ENCODE measurements around the gene ADGRL1. TPM values are rescaled to one million over a fixed set of nuclear protein-coding genes. Genes with fewer than 3 reads are reported as not detected.
"Not testable (repeated sequence)": the region's sequence is repeated elsewhere in the genome, so short reads cannot be mapped to it uniquely, and the experiment has no call there.

The ADGRL1 gene
- total RNA-seq, 4 donors from 2014 or later = 0.76 to 3.5 (median 1.2) TPM

GRCh38 chr19:14206737-14207726 is 1.1 kb upstream of the ADGRL1 start:
- in situ Hi-C loops (cut with MboI; ENCODE audit: low sequenced_read_pairs in 4 of 4); H3K36me3 ChIP-seq; H3K4me1 ChIP-seq; intact Hi-C loops (cut with DNase I; ENCODE audit: low total_unique reads); H3K9me3 ChIP-seq: not testable (repeated sequence)
- TF ChIP-seq CTCF (IDR thresholded peaks at IDR 0.05 in 4 of 5, conservative IDR thresholded peaks at IDR 0.05 in 1 of 5) (peak in 1 of 5 experiments; percentile 31), POLR2A (IDR thresholded peaks at IDR 0.05) (peak in 1 of 2 donors; percentile 14)
- peak; percentile 63 to 73 for DNase-seq
- Histone ChIP-seq H3K4me3 (peak overlapping the region; percentile 48 to 55 (median 52)), H3K27ac (peak overlapping the region in 2 of 4 donors; percentile 26 to 41), H3K27me3 (peaks cover 15 to 33% (median 31%) of the 10 kb centered on the region in 3 donors)
- peak; percentile 73 to 77 for ATAC-seq

GRCh38 chr19:14206308-14206707 is 339 bp upstream of the ADGRL1 start:
- DNase-seq; intact Hi-C loops (cut with DNase I; ENCODE audit: low total_unique reads); H3K4me1 ChIP-seq; H3K27ac ChIP-seq; H3K9me3 ChIP-seq; H3K36me3 ChIP-seq; in situ Hi-C loops (cut with MboI; ENCODE audit: low sequenced_read_pairs in 4 of 4): not testable (repeated sequence)
- Histone ChIP-seq H3K27me3 (peaks cover 12 to 33% (median 25%) of the 10 kb centered on the region in 3 donors), H3K4me3 (peak overlapping the region; percentile 27 to 52 (median 49))
- peak in 1 of 2 donors; percentile 6 for ATAC-seq

- DNase-seq; ATAC-seq; H3K4me1 ChIP-seq; H3K36me3 ChIP-seq; H3K27ac ChIP-seq; in situ Hi-C loops (cut with MboI; ENCODE audit: low sequenced_read_pairs in 4 of 4); H3K9me3 ChIP-seq: not testable (repeated sequence)
- intact Hi-C loops (cut with DNase I; ENCODE audit: low total_unique reads) = loop anchor here (5.0 kb wide), 1 partner anchor 142 kb away; no protein-coding TSS in a partner anchor
- H3K27me3 ChIP-seq = peaks cover 5 to 25% (median 21%) of the 10 kb centered on the region in 3 donors
- H3K4me3 ChIP-seq = peak overlapping the region; percentile 12 to 52 (median 49)
Measured at GRCh38 chr19:14204676-14205451, 1.1 kb downstream of the ADGRL1 start.

GRCh38 chr19:14204219-14204618 is 1.8 kb downstream of the ADGRL1 start:
- ATAC-seq; H3K36me3 ChIP-seq; in situ Hi-C loops (cut with MboI; ENCODE audit: low sequenced_read_pairs in 4 of 4); H3K4me3 ChIP-seq; DNase-seq; H3K9me3 ChIP-seq; H3K27ac ChIP-seq; H3K4me1 ChIP-seq: not testable (repeated sequence)
- intact Hi-C loops (cut with DNase I; ENCODE audit: low total_unique reads) = loop anchor here (5.0 kb wide), 1 partner anchor 143 kb away; no protein-coding TSS in a partner anchor
- H3K27me3 ChIP-seq = peaks cover 5 to 22% (median 15%) of the 10 kb centered on the region in 3 donors

GRCh38 chr19:14203788-14204187 is 2.2 kb downstream of the ADGRL1 start:
- H3K9me3 ChIP-seq; in situ Hi-C loops (cut with MboI; ENCODE audit: low sequenced_read_pairs in 4 of 4); H3K36me3 ChIP-seq; H3K4me3 ChIP-seq; ATAC-seq; DNase-seq; H3K27ac ChIP-seq; H3K4me1 ChIP-seq: not testable (repeated sequence)
- intact Hi-C loops (cut with DNase I; ENCODE audit: low total_unique reads) = loop anchor here (5.0 kb wide), 1 partner anchor 144 kb away; no protein-coding TSS in a partner anchor
- peaks cover 5 to 22% (median 15%) of the 10 kb centered on the region in 3 donors for H3K27me3 ChIP-seq

- Histone ChIP-seq H3K27me3 (peaks cover 5 to 22% (median 15%) of the 10 kb centered on the region in 3 donors), H3K27ac (no peak overlapping the region), H3K36me3 (no peaks in the 10 kb centered on the region), H3K4me1 (peaks cover 0 to 5% of the 10 kb centered on the region in 2 donors), H3K9me3 (no peaks in the 10 kb centered on the region), H3K4me3 (no peak overlapping the region)
- in situ Hi-C loops (cut with MboI; ENCODE audit: low sequenced_read_pairs in 4 of 4) = no loop called here
- no peak for DNase-seq
- TF ChIP-seq POLR2A (IDR thresholded peaks at IDR 0.05) (no peak), CTCF (IDR thresholded peaks at IDR 0.05 in 4 of 5, conservative IDR thresholded peaks at IDR 0.05 in 1 of 5) (no peak)
- intact Hi-C loops (cut with DNase I; ENCODE audit: low total_unique reads) = loop anchor here (5.0 kb wide), 1 partner anchor 144 kb away; no protein-coding TSS in a partner anchor
- no peak for ATAC-seq
Measured at GRCh38 chr19:14203177-14203576, 2.8 kb downstream of the ADGRL1 start.

GRCh38 chr19:14201481-14201880 is 4.5 kb downstream of the ADGRL1 start:
- H3K36me3 ChIP-seq; H3K27ac ChIP-seq; H3K9me3 ChIP-seq; ATAC-seq; DNase-seq; H3K4me3 ChIP-seq; in situ Hi-C loops (cut with MboI; ENCODE audit: low sequenced_read_pairs in 4 of 4); H3K4me1 ChIP-seq: not testable (repeated sequence)
- intact Hi-C loops (cut with DNase I; ENCODE audit: low total_unique reads) = loop anchor here (5.0 kb wide), 1 partner anchor 146 kb away; no protein-coding TSS in a partner anchor
- peaks cover 2 to 18% (median 7%) of the 10 kb centered on the region in 3 donors for H3K27me3 ChIP-seq
